Measurements from ENCODE around the gene TUBB4A. TPM values are rescaled to one million over a fixed set of nuclear protein-coding genes. Genes with fewer than 3 reads are reported as not detected.

Gene TUBB4A
- total RNA-seq, 1 experiment from 2014 or later, result 4.4 TPM

- BruUV-seq (replicated peaks), result no TSS peak
- in situ Hi-C loops (cut with HindIII; ENCODE audit: low pct_unique_long_range_greater_than_20kb, low sequenced_read_pairs), result no loop called here
- ChIA-PET CTCF (no interaction called here), POLR2A (no interaction called here)
- no peaks in the 10 kb centered on the region; the same call in 1 of the 2 replicates for H3K36me3 ChIP-seq (ENCODE audit: control insufficient read depth, insufficient read depth, low read length)
- H3K4me1 ChIP-seq (ENCODE audit: control insufficient read depth, insufficient read depth, low read length), result peaks cover 10% of the 10 kb centered on the region
- no peaks in the 10 kb centered on the region for H3K27me3 ChIP-seq (ENCODE audit: control insufficient read depth, insufficient read depth, low read length)
- no peak for DNase-seq (ENCODE audit: low read depth, low spot score)
- 0 out of 2 replicates have a peak overlapping the region, but pooled peaks have one; percentile 23 for H3K27ac ChIP-seq (ENCODE audit: low read length)
- intact Hi-C loops (cut with micrococcal nuclease; ENCODE audit: unreplicated experiment), result no loop called here
- H3K4me3 ChIP-seq (ENCODE audit: low read depth in 2 of 2, low read length in 2 of 2), result no peak overlapping the region
- TF ChIP-seq CTCF (IDR thresholded peaks at IDR 0.05), result no peak
- ATAC-seq, result no peak
- H3K9me3 ChIP-seq (ENCODE audit: control insufficient read depth, insufficient read depth, low read depth, low read length), result no peaks in the 10 kb centered on the region
Observed at GRCh38 chr19:6529351-6529750, 27.2 kb upstream of the TUBB4A start.

GRCh38 chr19:6528544-6529121 lies 26.5 kb upstream of the TUBB4A start:
- intact Hi-C loops (cut with micrococcal nuclease; ENCODE audit: unreplicated experiment), result no loop called here
- Histone ChIP-seq H3K4me1 (ENCODE audit: control insufficient read depth, insufficient read depth, low read length) (peaks cover 10% of the 10 kb centered on the region), H3K36me3 (ENCODE audit: control insufficient read depth, insufficient read depth, low read length) (no peaks in the 10 kb centered on the region; the same call in 1 of the 2 replicates), H3K27me3 (ENCODE audit: control insufficient read depth, insufficient read depth, low read length) (no peaks in the 10 kb centered on the region), H3K27ac (ENCODE audit: low read length) (no peak overlapping the region), H3K9me3 (ENCODE audit: control insufficient read depth, insufficient read depth, low read depth, low read length) (no peaks in the 10 kb centered on the region), H3K4me3 (ENCODE audit: low read depth in 2 of 2, low read length in 2 of 2) (no peak overlapping the region)
- in situ Hi-C loops (cut with HindIII; ENCODE audit: low pct_unique_long_range_greater_than_20kb, low sequenced_read_pairs), result no loop called here
- POLR2A ChIA-PET, result no interaction called here
- BruUV-seq (replicated peaks), result no TSS peak
- ATAC-seq (no peak), DNase-seq (ENCODE audit: low read depth, low spot score) (no peak)
- CTCF ChIA-PET, result no interaction called here
- TF ChIP-seq TCF7L2 (IDR thresholded peaks at IDR 0.05; ENCODE audit: low read depth, low read length), result no peak
- no peak for TF ChIP-seq POLR2AphosphoS5 (IDR thresholded peaks at IDR 0.05; ENCODE audit: low read depth, low read length)
- no peak for TF ChIP-seq REST (IDR thresholded peaks at IDR 0.05; ENCODE audit: insufficient read depth in 1 of 2, low read depth in 2 of 2, low read length in 1 of 2)
- TF ChIP-seq SIN3A (IDR thresholded peaks at IDR 0.05; ENCODE audit: borderline replicate concordance, insufficient read depth, low read depth, low read length), result no peak
- no peak for TF ChIP-seq CTCF (IDR thresholded peaks at IDR 0.05)
